Mesenchymal stem cell (in vitro differentiated cells and primary cell): Measurements from ENCODE around the gene MTUS2.

Experiments used
- DNase-seq: peaks from one replicate; pipeline ENCODE4 v3.0.0-alpha.2; 2013
- H2AFZ ChIP-seq: one replicate; pipeline ENCODE4 v1.6.1; 2013; ENCODE audit warnings: low read depth, mild to moderate bottlenecking, control low read depth, inconsistent platforms, low read length, moderate library complexity
- H2AK5ac ChIP-seq: 2 replicates; pipeline ENCODE4 v1.6.1; 2013; ENCODE audit warnings: low read length, moderate library complexity, mild to moderate bottlenecking, inconsistent platforms; ENCODE audit not compliant: severe bottlenecking
- H2BK120ac ChIP-seq: one replicate; pipeline ENCODE4 v1.6.1; 2013; ENCODE audit warnings: low read depth, mild to moderate bottlenecking, inconsistent platforms, low read length, moderate library complexity
- H2BK12ac ChIP-seq, 2 experiments: one replicate each; pipeline ENCODE4 v1.6.1; 2013; ENCODE audit warnings: inconsistent platforms in 2 of 2, low read length in 2 of 2, mild to moderate bottlenecking in 2 of 2, moderate library complexity in 2 of 2, control low read depth in 1 of 2
- H2BK15ac ChIP-seq: one replicate; pipeline ENCODE4 v1.6.1; 2013; ENCODE audit warnings: mild to moderate bottlenecking, low read depth, inconsistent platforms; ENCODE audit not compliant: poor library complexity, severe bottlenecking
- H2BK5ac ChIP-seq: 2 replicates; pipeline ENCODE4 v1.6.1; 2013; ENCODE audit warnings: low read depth, mild to moderate bottlenecking, low read length, control low read depth, inconsistent platforms; ENCODE audit not compliant: poor library complexity, severe bottlenecking
- H3K14ac ChIP-seq, 2 experiments: one replicate each; pipeline ENCODE4 v1.6.1; 2013; ENCODE audit warnings: inconsistent platforms in 2 of 2, low read length in 2 of 2, control low read depth in 1 of 2, mild to moderate bottlenecking in 1 of 2, moderate library complexity in 1 of 2
- H3K18ac ChIP-seq, 2 experiments: one replicate each; pipeline ENCODE4 v1.6.1; 2013; ENCODE audit warnings: inconsistent platforms in 2 of 2, low read length in 2 of 2, control low read depth in 1 of 2, low read depth in 1 of 2, mild to moderate bottlenecking in 1 of 2
- H3K23ac ChIP-seq, 2 experiments: one replicate each; pipeline ENCODE4 v1.6.1; 2013; ENCODE audit warnings: inconsistent platforms in 2 of 2, low read length in 2 of 2, mild to moderate bottlenecking in 2 of 2, moderate library complexity in 2 of 2, control low read depth in 1 of 2
- H3K27ac ChIP-seq: 2 replicates; pipeline ENCODE4 v1.5.1; 2013; ENCODE audit warnings: mild to moderate bottlenecking, moderate library complexity, low read length, control low read depth, inconsistent platforms; ENCODE audit not compliant: poor library complexity, severe bottlenecking
- H3K27me3 ChIP-seq, 2 experiments: 2 replicates each; pipeline versions ENCODE4 v1.6.1 to v1.7.0; 2013; ENCODE audit warnings: low read length in 2 of 2, mild to moderate bottlenecking in 2 of 2, moderate library complexity in 2 of 2, control low read depth in 1 of 2, inconsistent platforms in 1 of 2; ENCODE audit not compliant: control insufficient read depth in 1 of 2, insufficient read depth in 1 of 2
- H3K36me3 ChIP-seq, 2 experiments: 2 replicates each; pipeline versions ENCODE4 v1.6.1 to v1.7.0; 2013; ENCODE audit warnings: low read length in 2 of 2, control low read depth in 1 of 2, inconsistent platforms in 1 of 2, low read depth in 1 of 2, mild to moderate bottlenecking in 1 of 2; ENCODE audit not compliant: insufficient read depth in 2 of 2, control insufficient read depth in 1 of 2
- H3K4ac ChIP-seq, 2 experiments: one replicate each; pipeline ENCODE4 v1.6.1; 2013; ENCODE audit warnings: inconsistent platforms in 2 of 2, low read length in 2 of 2, mild to moderate bottlenecking in 2 of 2, moderate library complexity in 2 of 2, control low read depth in 1 of 2, low read depth in 1 of 2
- H3K4me1 ChIP-seq: 2 replicates; pipeline ENCODE4 v1.6.1; 2013; ENCODE audit warnings: low read depth, low read length, control low read depth; ENCODE audit not compliant: control insufficient read depth, insufficient read depth
- H3K4me2 ChIP-seq: 2 replicates; pipeline ENCODE4 v1.6.1; 2013; ENCODE audit warnings: low read length, mild to moderate bottlenecking, inconsistent platforms; ENCODE audit not compliant: poor library complexity, severe bottlenecking
- H3K4me3 ChIP-seq, 2 experiments: 2 replicates each; pipeline versions ENCODE4 v1.5.1 to v1.7.0; 2013; ENCODE audit warnings: low read length in 2 of 2, mild to moderate bottlenecking in 2 of 2, control low read depth in 1 of 2, low read depth in 1 of 2; ENCODE audit not compliant: insufficient read depth in 1 of 2
- H3K79me1 ChIP-seq: replicated peaks from 2 replicates; pipeline ENCODE4 v1.6.1; 2013; ENCODE audit warnings: mild to moderate bottlenecking, control low read depth, low read length, inconsistent platforms; ENCODE audit not compliant: poor library complexity, severe bottlenecking
- H3K9ac ChIP-seq: 2 replicates; pipeline ENCODE4 v1.7.0; 2013; ENCODE audit warnings: mild to moderate bottlenecking, low read length, moderate library complexity
- H3K9me3 ChIP-seq: 2 replicates; pipeline ENCODE4 v1.7.0; 2013; ENCODE audit warnings: mild to moderate bottlenecking, low read length; ENCODE audit not compliant: control insufficient read depth
- H4K8ac ChIP-seq: one replicate; pipeline ENCODE4 v1.6.1; 2013; ENCODE audit warnings: inconsistent platforms, mild to moderate bottlenecking, low read length, moderate library complexity
- H4K91ac ChIP-seq: one replicate; pipeline ENCODE4 v1.6.1; 2013; ENCODE audit warnings: mild to moderate bottlenecking, low read length, inconsistent platforms
- WGBS: methylation state at CpG from one replicate; pipeline ENCODE4 v1.1.7; 2013; ENCODE audit warnings: mixed read lengths; 5-methylcytosine and 5-hydroxymethylcytosine counted together

MTUS2 gene

GRCh38 chr13:29160862-29161261, 340.7 kb downstream of the MTUS2 start:
- H3K36me3 ChIP-seq = no peaks in the 10 kb centered on the region
- H2BK120ac ChIP-seq = no peak overlapping the region
- H4K8ac ChIP-seq = no peak overlapping the region
- H3K79me1 ChIP-seq = no peaks in the 10 kb centered on the region
- H3K9ac ChIP-seq = no peak overlapping the region
- no peak overlapping the region for H3K14ac ChIP-seq
- no peak overlapping the region for H2BK15ac ChIP-seq
- 84% methylated on average over 3 of the region's 3 CpGs for WGBS
- H3K4me3 ChIP-seq = no peak overlapping the region
- no peak overlapping the region for H3K18ac ChIP-seq
- no peak overlapping the region for H2BK5ac ChIP-seq
- H2AK5ac ChIP-seq = no peak overlapping the region
- no peak overlapping the region for H3K23ac ChIP-seq
- no peak overlapping the region for H3K27ac ChIP-seq
- no peak overlapping the region for H4K91ac ChIP-seq
- no peaks in the 10 kb centered on the region for H3K9me3 ChIP-seq
- H3K4ac ChIP-seq = no peak overlapping the region
- H3K27me3 ChIP-seq = no peaks in the 10 kb centered on the region
- no peak overlapping the region for H2AFZ ChIP-seq
- no peak for DNase-seq
- no peak overlapping the region for H2BK12ac ChIP-seq
- no peaks in the 10 kb centered on the region for H3K4me1 ChIP-seq
- no peak overlapping the region for H3K4me2 ChIP-seq

- peak overlapping the region; percentile 3 to 79 for H3K18ac ChIP-seq
- H3K36me3 ChIP-seq = no peaks in the 10 kb centered on the region
- H3K4ac ChIP-seq = no peak overlapping the region
- no peak overlapping the region for H2BK5ac ChIP-seq
- H2BK12ac ChIP-seq = peak overlapping the region; percentile 20 to 82
- H3K27ac ChIP-seq = no peak overlapping the region
- no peaks in the 10 kb centered on the region for H3K4me1 ChIP-seq
- no peaks in the 10 kb centered on the region for H3K27me3 ChIP-seq
- H3K4me3 ChIP-seq = no peak overlapping the region
- WGBS = 68% methylated on average over 6 of the region's 6 CpGs
- H2AFZ ChIP-seq = peak overlapping the region; percentile 36
- no peaks in the 10 kb centered on the region for H3K79me1 ChIP-seq
- peak overlapping the region; percentile 52 for H4K91ac ChIP-seq
- no peak for DNase-seq
- H3K23ac ChIP-seq = no peak overlapping the region
- H3K9me3 ChIP-seq = no peaks in the 10 kb centered on the region
- no peak overlapping the region for H3K9ac ChIP-seq
- H4K8ac ChIP-seq = peak overlapping the region; percentile 19
- no peak overlapping the region for H2BK120ac ChIP-seq
- H2BK15ac ChIP-seq = no peak overlapping the region
- H2AK5ac ChIP-seq = no peak overlapping the region
- H3K14ac ChIP-seq = no peak overlapping the region
- no peak overlapping the region for H3K4me2 ChIP-seq
Observed at GRCh38 chr13:29161676-29162075, 341.5 kb downstream of the MTUS2 start.

- Histone ChIP-seq H3K9ac (no peak overlapping the region), H2BK12ac (no peak overlapping the region), H3K79me1 (no peaks in the 10 kb centered on the region), H3K27ac (no peak overlapping the region), H2BK15ac (no peak overlapping the region), H3K4ac (no peak overlapping the region), H2AK5ac (no peak overlapping the region), H2BK120ac (no peak overlapping the region), H2BK5ac (no peak overlapping the region), H3K4me1 (no peaks in the 10 kb centered on the region), H3K9me3 (no peaks in the 10 kb centered on the region), H2AFZ (no peak overlapping the region), H3K4me3 (no peak overlapping the region), H3K14ac (no peak overlapping the region), H3K18ac (no peak overlapping the region), H3K23ac (no peak overlapping the region), H4K91ac (no peak overlapping the region), H3K4me2 (no peak overlapping the region), H3K36me3 (no peaks in the 10 kb centered on the region), H3K27me3 (no peaks in the 10 kb centered on the region), H4K8ac (no peak overlapping the region)
- peak; percentile 69 for DNase-seq
- WGBS = 43% methylated on average over 5 of the region's 6 CpGs
Observed at GRCh38 chr13:29162638-29163235, 342.6 kb downstream of the MTUS2 start.

- Histone ChIP-seq H3K27ac (no peak overlapping the region), H3K36me3 (no peaks in the 10 kb centered on the region), H2BK120ac (no peak overlapping the region), H3K9ac (no peak overlapping the region), H3K27me3 (no peaks in the 10 kb centered on the region), H4K91ac (no peak overlapping the region), H3K4me1 (no peaks in the 10 kb centered on the region), H3K18ac (no peak overlapping the region), H3K79me1 (no peaks in the 10 kb centered on the region), H2BK5ac (no peak overlapping the region), H4K8ac (no peak overlapping the region), H3K23ac (no peak overlapping the region), H2AK5ac (no peak overlapping the region), H3K9me3 (no peaks in the 10 kb centered on the region), H2BK12ac (no peak overlapping the region), H3K14ac (no peak overlapping the region), H3K4ac (no peak overlapping the region), H3K4me2 (no peak overlapping the region), H2AFZ (no peak overlapping the region), H2BK15ac (no peak overlapping the region), H3K4me3 (no peak overlapping the region)
- 92% methylated on average over 7 of the region's 7 CpGs for WGBS
- DNase-seq = no peak
Observed at GRCh38 chr13:29164116-29164515, 344.0 kb downstream of the MTUS2 start.
